Spleen (tissue), 7 donors: ENCODE results near the gene CDA.

Source experiments
- CTCF ChIP-seq, 11 experiments: fragments of 200-600 bp in 7 of 11; fragments of 450-650 bp in 4 of 11; sonication (generic) in 4 of 11; IDR thresholded peaks in 8 of 11; conservative IDR thresholded peaks in 3 of 11; 1 replicate in 7 of 11; 2 replicates in 4 of 11; pipeline versions ENCODE4 v1.4.0 to v1.8.0; 2016 to 2021; ENCODE audit warnings: antibody characterized with exemption in 11 of 11, inconsistent platforms in 4 of 11, mild to moderate bottlenecking in 1 of 11
- POLR2A ChIP-seq, 3 donors: fragments of 450-650 bp; IDR thresholded peaks; one replicate each; pipeline ENCODE4 v1.5.1; 2017; ENCODE audit warnings: antibody characterized with exemption in 3 of 3, mild to moderate bottlenecking in 1 of 3
- POLR2AphosphoS5 ChIP-seq, 3 donors: sonication (generic); formaldehyde crosslinking; IDR thresholded peaks; one replicate each; pipeline ENCODE4 v1.5.1; 2017; ENCODE audit warnings: antibody characterized with exemption in 3 of 3
- donor health status: DM: no; HTN: no; CAD: no; lungs with moderate emphysema.
- donor health status: DM: no; HTN: no; CAD: no.
- donor health status: DM: no; HTN: no; CAD: no.

DNA sequence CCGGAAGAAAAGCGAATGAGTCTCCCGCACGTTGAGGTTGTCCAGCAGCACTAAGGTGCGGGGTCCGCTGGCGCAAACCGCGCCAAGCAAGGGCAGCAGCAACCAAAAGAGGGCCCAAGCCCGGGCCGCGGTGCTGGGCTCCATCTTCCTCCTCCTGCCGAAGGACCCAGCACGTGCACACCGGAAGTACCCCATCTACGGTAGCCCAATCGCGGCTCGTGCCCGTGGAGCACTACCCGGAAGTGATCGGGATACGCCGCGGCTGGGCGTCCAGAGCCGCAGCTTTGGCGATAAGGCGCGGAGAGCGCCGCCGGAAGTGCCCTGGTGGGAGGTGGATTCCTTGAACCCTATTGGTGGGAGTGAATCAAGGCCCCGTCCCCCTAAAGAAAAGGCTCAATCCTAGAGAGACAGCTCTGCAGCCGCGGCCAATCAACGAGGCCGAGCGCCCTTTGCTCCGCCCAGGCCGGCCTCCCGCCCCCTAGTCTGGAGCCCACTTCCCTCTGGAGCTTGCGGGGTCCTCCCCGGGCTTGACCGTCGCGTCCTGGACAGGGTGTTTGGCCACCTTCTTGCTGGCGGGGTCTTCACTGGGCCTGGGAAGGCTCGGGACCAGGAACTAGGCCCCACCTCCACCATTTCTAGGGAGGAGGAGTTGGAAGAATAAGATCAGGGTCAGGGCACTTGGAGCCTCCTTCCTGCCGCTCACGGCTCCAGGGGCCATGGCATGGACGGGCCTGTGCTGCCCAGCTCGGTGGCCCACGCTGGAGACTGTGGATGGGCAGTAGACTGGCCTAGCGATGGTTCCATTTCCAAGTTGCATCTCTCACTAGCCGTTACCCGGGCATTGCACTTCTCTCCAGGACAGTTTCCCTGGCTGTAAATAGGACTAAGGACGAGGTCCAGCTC is 72.6 kb downstream of the CDA start, which contains the start of gene DDOST:
- TF ChIP-seq POLR2AphosphoS5 (IDR thresholded peaks at IDR 0.05) (peak; percentile 91 to 94 (median 93)), CTCF (IDR thresholded peaks at IDR 0.05 in 8 of 11, conservative IDR thresholded peaks at IDR 0.05 in 3 of 11) (peak; percentile 25 to 74 (median 55)), POLR2A (IDR thresholded peaks at IDR 0.05) (peak in 1 of 3 donors; percentile 51)
